GM18502 (cell line): ENCODE results near the gene KIF24.
"Not testable (repeated sequence)": the region's sequence is repeated elsewhere in the genome, so short reads cannot be mapped to it uniquely, and the experiment has no call there.

Experiments used
- ATAC-seq: cut with Tn5 transposase; IDR thresholded peaks from one replicate; pipeline ENCODE4 v1.9.1; 2021; ENCODE audit warnings: mild to moderate bottlenecking; ENCODE audit not compliant: unreplicated experiment, poor library complexity

Gene KIF24

DNA sequence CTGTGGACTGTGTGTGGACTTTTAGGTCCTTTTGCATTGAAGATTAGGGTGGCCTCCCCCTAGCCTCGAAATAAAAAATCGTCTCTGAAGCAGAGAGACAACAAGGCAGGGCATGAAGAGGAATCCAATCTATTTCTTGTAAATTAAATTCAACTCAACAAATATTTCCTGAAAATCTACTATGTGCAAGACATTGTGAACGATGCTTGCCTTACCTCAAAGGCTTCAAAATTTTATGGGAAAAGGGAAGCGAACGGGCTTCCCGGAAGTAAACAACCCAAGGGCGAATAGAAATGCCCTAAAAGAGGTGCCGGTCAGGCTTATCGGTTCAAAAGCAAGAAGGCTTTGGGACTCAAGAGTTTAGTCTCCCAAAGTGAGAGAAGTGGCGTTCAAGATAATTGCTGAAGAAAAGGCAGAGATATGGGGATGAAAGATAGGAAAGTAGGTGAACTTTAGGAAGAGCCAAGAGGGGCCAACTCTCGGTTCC lies 525 bp downstream of the KIF24 start:
- peak; percentile 1 for ATAC-seq

DNA sequence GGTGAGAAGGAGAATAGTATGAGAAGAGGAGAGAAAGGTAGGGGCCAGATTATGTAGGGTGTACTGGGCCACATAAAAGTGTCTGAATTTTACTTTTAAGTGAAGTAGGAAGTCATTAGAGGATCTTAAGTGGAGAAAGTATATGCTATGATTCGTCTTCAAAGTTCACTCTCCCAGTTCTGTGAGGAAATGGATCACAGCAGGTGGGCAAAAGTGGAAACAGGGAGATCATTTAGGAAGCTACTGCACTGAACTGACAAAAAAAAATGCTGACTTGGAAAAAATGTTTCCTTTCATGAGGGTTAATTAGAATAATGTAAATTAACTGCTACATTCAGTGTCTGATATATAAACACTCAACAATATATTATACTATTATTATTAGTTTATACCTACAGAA lies 2.4 kb downstream of the KIF24 start:
- no peak for ATAC-seq

DNA sequence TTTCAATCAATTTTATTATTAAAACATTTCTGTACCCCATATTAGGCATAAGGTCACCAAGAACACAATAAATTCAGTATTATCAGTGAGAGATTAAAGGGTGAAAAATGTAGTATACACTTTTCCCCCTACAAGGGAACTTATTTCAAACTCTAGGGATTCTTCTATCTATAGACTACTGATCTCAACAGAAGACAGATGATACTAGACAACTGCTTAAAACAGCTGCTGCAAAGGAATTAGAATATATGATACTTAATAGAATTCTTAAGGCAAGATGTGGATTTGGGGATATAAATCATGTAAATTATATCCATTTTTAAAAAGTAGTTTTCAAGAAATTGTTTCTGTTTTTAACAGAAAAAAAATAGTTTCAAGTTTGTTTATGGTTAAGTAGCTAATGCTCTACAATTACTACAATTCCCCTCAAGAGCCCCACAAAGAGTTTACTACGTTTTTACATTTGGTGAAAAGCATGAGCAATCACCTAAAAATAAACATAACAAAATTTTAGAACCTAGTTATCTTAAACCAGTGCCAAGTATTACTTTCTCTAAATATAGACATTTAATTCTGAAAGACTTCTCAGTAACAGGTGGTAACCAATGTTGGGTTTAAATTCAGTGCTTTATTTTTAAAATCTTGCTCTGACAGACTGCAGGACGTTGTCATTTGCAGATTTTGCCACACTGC lies 6.0 kb downstream of the KIF24 start:
- ATAC-seq: no peak

DNA sequence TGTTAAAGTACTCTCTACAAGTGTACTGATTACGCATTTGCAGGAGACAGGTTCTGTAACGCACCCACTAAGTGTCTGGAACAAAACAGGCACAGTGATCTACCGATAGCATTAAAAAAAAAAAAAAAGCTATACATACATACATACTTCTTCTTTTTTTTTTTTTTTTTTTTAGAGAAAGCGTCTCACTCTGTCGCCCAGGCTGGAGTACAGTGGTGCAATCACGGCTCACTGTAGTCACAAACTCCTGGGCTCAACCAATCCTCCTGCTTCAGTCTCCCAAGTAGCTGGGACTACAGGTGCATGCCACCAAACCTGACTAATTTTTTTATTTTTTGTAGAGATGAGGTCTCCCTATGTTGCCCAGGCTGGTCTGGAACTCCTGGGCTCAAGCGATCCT lies 7.6 kb downstream of the KIF24 start:
- ATAC-seq: no peak

DNA sequence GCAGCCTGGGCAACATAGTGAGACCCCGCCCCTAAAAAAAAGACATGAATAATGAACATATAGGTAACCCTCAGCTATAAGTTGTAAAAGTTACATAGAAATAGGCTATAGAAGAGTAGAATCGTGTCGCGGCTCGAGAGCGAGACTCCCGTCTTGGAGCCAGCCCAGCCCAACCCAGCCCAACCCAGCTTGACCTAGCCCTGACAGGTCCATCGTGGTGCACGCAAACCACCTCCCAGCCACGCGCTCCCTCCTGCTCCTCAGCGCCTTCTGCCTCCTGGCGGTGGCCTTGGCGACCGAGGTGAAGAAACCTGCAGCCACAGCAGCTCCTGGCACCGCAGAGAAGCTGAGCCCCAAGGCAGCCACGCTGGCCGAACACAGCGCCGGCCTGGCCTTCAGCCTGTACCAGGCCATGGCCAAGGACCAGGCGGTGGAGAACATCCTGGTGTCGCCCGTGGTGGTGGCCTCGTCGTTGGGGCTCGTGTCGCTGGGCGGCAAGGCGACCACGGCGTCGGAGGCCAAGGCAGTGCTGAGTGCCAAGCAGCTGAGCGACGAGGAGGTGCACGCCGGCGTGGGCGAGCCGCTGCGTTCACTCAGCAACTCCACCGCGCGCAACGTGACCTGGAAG lies 10.8 kb downstream of the KIF24 start:
- ATAC-seq: no peak

DNA sequence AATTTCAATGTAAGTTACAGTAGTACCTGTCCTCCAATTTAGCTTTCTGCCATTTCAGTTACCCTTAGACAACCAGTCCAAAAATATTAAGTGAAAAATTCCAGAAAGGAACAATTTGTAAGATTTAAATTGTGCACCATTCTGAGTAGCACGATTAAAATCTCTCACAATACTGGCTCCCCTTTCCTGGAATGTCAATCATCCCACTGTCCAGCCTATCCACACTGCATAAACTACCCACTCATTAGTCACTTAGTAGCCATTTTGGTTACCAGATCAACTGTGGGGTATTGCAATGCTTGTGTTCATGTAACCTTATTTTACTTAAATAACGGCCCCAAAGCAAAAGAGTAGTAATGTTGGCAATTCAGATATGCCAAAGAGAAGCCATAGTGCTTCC lies 11.6 kb downstream of the KIF24 start:
- ATAC-seq: no peak

DNA sequence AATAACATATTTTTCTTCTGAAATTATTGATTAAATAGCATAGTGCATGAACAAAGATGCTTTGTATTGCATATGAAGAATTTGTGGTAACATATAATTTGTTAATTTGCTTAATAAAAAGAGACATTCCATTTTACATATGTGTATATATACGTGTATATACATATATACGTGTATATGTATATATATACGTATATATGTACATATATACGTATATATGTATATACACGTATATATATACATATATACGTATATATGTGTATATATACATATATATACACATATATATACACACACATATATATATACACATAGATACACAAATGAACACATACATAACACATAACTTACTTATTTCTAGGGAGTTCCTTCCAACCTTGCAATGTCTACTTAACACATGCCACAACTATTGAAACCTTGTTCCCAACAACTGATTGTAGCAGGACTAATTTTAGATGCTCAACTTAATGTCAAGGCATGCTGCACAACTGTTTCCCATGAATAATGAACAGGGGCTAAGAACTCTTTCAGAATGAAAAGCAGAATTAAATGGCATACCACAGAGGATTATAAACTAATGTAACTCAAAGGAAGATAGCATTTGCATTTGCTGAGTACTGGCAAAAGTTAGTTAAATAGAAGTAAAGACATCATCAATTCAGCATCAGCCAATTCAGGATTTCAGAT lies 17.4 kb downstream of the KIF24 start:
- ATAC-seq: no peak

DNA sequence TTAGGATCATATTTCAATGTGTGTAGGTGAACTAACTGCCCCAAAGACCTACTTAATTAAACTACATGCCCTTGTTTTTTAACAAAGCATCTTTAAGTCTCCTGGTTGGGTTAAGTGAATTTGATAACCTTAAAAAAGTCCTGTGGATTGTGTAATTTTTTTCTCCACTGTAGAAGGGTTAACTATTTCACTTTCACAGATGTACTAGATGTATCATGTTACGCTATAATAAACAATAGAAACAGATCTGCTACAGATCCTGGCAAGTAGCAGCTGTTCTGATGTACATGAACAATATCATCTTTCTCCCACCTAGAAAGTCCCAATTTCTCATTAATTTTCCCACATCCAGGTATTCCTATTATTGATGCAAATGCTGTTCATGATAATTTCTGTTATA lies 18.9 kb downstream of the KIF24 start:
- no peak for ATAC-seq

DNA sequence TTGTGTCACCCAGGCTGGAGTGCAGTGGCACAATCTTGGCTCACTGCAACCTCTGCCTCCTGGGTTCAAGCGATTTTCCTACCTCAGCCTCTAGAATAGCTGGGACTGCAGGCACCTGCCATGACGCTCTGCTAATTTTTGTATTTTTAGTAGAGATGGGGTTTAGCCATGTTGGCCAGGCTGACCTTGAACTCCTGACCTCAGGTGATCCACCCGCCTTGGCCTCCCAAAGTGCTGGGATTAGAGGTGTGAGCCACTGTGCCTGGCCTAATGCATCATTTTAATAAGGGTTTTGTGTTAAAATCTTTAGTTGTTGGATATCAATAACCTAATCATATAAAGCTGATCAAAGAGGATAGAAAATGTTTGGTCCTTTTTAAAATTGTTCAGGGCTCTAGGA lies 20.8 kb downstream of the KIF24 start:
- not testable (repeated sequence) for ATAC-seq

DNA sequence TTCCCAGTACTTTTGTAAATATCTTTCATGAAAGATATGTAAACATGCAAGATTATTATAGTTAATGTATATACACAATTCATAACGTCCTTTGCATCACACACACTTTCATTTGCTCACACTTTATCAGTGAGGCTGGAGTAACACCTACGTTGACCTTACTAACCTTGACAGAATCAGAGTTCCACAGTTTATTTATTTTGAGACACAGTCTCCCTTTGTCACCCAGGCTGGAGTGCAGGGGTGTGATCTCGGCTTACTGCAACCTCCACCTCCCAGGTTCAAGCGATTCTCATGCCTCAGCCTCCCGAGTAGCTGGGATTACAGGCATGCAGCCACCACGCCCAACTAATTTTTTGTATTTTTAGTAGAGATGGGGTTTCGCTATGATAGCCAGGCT lies 28.0 kb downstream of the KIF24 start:
- not testable (repeated sequence) for ATAC-seq

DNA sequence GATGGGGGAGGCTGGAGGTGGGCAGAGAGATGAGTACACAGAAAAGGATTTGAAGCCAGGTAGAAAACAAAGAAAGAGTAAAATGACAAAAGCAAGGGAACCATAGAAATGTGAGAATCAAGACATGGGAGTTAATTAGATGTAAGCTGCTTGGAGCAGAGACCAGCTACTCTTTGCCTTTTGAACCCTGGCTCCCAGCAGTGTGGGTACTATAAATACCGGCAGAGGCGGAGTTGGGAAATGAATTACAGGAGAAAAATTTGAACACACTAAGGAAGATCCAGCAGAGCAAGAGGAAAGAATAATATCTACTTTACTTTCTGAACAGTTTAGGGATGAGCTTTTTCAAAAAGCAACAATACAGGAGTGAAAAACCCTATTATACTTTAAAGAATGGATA lies 36.5 kb downstream of the KIF24 start:
- ATAC-seq: no peak

DNA sequence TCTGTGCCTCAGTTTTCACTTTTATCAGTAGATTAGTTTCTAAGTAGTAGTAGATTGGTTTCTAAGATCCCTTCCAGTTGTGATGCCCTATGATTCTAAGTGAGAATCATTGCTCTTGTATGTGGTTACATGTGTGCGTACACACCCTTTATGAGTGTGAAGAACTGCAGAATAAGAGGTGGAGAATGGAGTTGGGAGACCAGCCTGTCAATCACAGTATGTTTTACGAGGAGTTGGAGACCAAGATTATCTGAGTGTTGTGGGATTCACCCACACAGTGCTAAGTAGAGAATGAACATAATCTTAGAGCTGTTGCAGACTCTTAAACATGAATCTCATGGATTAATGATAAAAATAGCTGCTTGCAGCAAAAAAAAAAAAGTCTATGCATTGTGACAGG lies 37.6 kb downstream of the KIF24 start:
- ATAC-seq: no peak

DNA sequence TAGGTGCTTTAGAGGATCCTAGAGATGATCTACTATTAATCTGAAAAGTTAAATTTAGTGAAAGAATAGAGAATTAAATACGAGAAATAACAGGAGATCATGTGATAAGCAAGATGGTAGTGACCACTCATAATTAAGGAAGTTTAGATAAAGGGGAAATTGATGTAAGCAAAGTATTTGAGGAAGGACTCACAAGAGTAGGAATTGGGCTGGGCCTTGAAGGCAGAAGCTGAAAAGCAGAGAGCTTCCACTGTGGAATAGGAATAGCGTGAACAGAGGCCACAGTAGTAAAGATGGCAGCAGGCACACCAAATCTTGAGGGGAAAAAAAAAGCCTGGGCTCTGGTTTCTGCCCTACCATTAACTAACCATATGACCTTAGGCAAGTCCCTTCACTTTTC lies 38.0 kb downstream of the KIF24 start:
- ATAC-seq: no peak

DNA sequence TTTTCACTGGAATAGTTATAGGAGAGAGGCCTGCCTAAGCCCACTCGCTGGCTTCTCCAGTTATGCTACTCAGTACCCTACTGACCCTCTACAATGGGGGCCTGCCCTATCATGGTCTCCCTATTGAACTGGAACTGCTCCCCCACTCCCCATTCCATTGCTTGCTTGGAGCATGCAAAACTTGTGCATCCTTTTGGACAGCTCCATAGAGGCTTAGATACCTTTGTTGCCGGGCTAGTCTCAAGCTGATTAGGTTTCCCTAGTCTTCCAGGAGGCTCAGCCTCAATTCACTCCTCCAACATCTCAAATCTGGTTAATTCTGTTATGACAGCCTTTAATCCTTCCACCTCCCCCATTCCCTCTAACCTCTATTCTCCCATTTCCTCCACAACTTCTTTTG lies 39.9 kb downstream of the KIF24 start:
- no peak for ATAC-seq

DNA sequence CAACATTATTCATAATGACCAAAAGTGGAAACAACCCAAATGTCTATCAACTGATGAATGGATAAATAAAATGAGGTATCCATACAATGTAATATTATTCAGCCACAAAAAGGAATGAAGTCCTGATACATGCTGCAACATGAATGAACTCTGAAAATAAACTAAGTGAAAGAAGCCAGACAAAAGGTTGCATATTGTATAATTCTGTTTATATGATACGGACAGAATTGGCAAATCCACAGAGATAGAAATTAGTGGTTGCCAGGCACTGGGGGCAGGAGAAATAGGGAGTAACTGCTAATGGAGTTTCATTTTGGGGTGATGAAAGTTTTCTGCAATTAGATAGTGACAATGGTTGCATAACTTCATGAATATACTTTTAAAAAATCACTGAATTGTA lies 47.0 kb downstream of the KIF24 start:
- ATAC-seq: no peak

DNA sequence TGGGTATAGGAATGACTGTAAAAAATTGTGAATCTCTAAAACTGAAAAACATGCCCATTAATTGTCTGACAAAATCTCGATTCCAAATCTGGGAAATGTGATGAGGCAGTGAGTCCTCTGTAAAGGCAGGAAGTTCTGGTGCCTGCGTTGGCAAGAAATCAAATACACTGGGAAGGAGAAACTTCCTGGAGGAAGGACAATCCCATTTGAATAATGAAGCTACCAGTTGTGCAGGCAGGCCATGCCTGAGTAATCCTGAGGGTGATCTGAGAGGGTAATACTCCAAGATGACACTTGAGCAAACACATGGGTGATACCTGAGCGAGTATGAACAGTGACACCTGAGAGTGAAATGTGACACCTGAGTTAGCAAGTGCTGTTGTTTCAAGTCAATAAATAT lies 49.7 kb downstream of the KIF24 start:
- no peak for ATAC-seq
